NK-92 (cell line): ENCODE data around the gene OAS2.
"Not testable (repeated sequence)": the region's sequence is repeated elsewhere in the genome, so short reads cannot be mapped to it uniquely, and the experiment has no call there.

ENCODE experiments used
- DNase-seq: peaks from one replicate; lab custom pipeline; 2025; ENCODE audit not compliant: unreplicated experiment; lab: John Stamatoyannopoulos, UW

The OAS2 gene

GRCh38 chr12:112979041-112979680, 842 bp downstream of the OAS2 start:
- no peak for DNase-seq

GRCh38 chr12:112980491-112981158, 2.3 kb downstream of the OAS2 start:
- DNase-seq: no peak

- no peak for DNase-seq
Measured at GRCh38 chr12:112985642-112986290, 7.4 kb downstream of the OAS2 start.

- no peak for DNase-seq
Measured at GRCh38 chr12:112986291-112986800, 8.0 kb downstream of the OAS2 start.

GRCh38 chr12:112987561-112987960, 9.2 kb downstream of the OAS2 start:
- no peak for DNase-seq

GRCh38 chr12:112988224-112988623, 9.9 kb downstream of the OAS2 start:
- no peak for DNase-seq

- not testable (repeated sequence) for DNase-seq
Measured at GRCh38 chr12:112988823-112989385, 10.6 kb downstream of the OAS2 start.

GRCh38 chr12:112989806-112990205, 11.5 kb downstream of the OAS2 start:
- no peak for DNase-seq

- no peak for DNase-seq
Measured at GRCh38 chr12:112992541-112993398, 14.5 kb downstream of the OAS2 start.

GRCh38 chr12:112995008-112995407, 16.7 kb downstream of the OAS2 start:
- no peak for DNase-seq

- no peak for DNase-seq
Measured at GRCh38 chr12:112996501-112996900, 18.2 kb downstream of the OAS2 start.

- no peak for DNase-seq
Measured at GRCh38 chr12:112997506-112997905, 19.2 kb downstream of the OAS2 start.

GRCh38 chr12:112998987-112999767, 20.9 kb downstream of the OAS2 start:
- no peak for DNase-seq

- no peak for DNase-seq
Measured at GRCh38 chr12:113000433-113000832, 22.1 kb downstream of the OAS2 start.

- DNase-seq: no peak
Measured at GRCh38 chr12:113002155-113002554, 23.8 kb downstream of the OAS2 start.

GRCh38 chr12:113002676-113003075, 24.4 kb downstream of the OAS2 start:
- DNase-seq: no peak

GRCh38 chr12:113003636-113004035, 25.3 kb downstream of the OAS2 start:
- no peak for DNase-seq

GRCh38 chr12:113005762-113006161, 27.4 kb downstream of the OAS2 start:
- no peak for DNase-seq

GRCh38 chr12:113006206-113006605, 27.9 kb downstream of the OAS2 start:
- DNase-seq: no peak

GRCh38 chr12:113006641-113007040, 28.3 kb downstream of the OAS2 start:
- DNase-seq: no peak
